Raji (cell line): ENCODE measurements around the gene SP110.

Experiments
- POLR2A ChIP-seq: IDR thresholded peaks from 2 replicates; pipeline ENCODE4 v1.6.1; 2011; ENCODE audit warnings: low read depth, low read length, control low read depth; ENCODE audit not compliant: insufficient read depth

The SP110 gene

GRCh38 chr2:230158468-230158867 is 61.3 kb downstream of the SP110 start:
- no peak for TF ChIP-seq POLR2A

GRCh38 chr2:230156782-230157699 is 62.7 kb downstream of the SP110 start:
- TF ChIP-seq POLR2A: no peak

- TF ChIP-seq POLR2A: no peak
Observed at GRCh38 chr2:230155359-230155758, 64.4 kb downstream of the SP110 start.

- no peak for TF ChIP-seq POLR2A
Observed at GRCh38 chr2:230153390-230153976, 66.3 kb downstream of the SP110 start.

- no peak for TF ChIP-seq POLR2A
Observed at GRCh38 chr2:230152334-230152733, 67.5 kb downstream of the SP110 start.

- TF ChIP-seq POLR2A: no peak
Observed at GRCh38 chr2:230144355-230144754, 75.4 kb downstream of the SP110 start.

GRCh38 chr2:230140667-230141066 is 79.1 kb downstream of the SP110 start:
- TF ChIP-seq POLR2A: no peak

GRCh38 chr2:230137902-230138539 is 81.8 kb downstream of the SP110 start:
- no peak for TF ChIP-seq POLR2A

- no peak for TF ChIP-seq POLR2A
Observed at GRCh38 chr2:230135130-230135525, 84.7 kb downstream of the SP110 start.

- no peak for TF ChIP-seq POLR2A
Observed at GRCh38 chr2:230134496-230135129, 85.2 kb downstream of the SP110 start.

- no peak for TF ChIP-seq POLR2A
Observed at GRCh38 chr2:230131366-230131765, 88.4 kb downstream of the SP110 start.

GRCh38 chr2:230130668-230131364 is 89.0 kb downstream of the SP110 start:
- no peak for TF ChIP-seq POLR2A

- TF ChIP-seq POLR2A: no peak
Observed at GRCh38 chr2:230129343-230129742, 90.4 kb downstream of the SP110 start.

GRCh38 chr2:230128623-230129342 is 91.0 kb downstream of the SP110 start:
- no peak for TF ChIP-seq POLR2A
